HEK293 (cell line): Measurements from ENCODE around the gene THOC7.

Source experiments
- SALL2 ChIP-seq: fragments of 450-650 bp; formaldehyde crosslinking; IDR thresholded peaks from 2 replicates; pipeline ENCODE4 v1.5.0; 2017; ENCODE audit warnings: missing biosample characterization, mild to moderate bottlenecking, missing genetic modification characterization, borderline replicate concordance
- ZNF175 ChIP-seq: fragments of 450-650 bp; formaldehyde crosslinking; IDR thresholded peaks from 2 replicates; pipeline ENCODE4 v1.5.1; 2016; ENCODE audit warnings: missing biosample characterization, missing genetic modification characterization
- ZNF654 ChIP-seq: fragments of 450-650 bp; formaldehyde crosslinking; IDR thresholded peaks from 2 replicates; pipeline ENCODE4 v1.5.1; 2016; ENCODE audit warnings: low read depth, missing biosample characterization, missing genetic modification characterization
- ZNF785 ChIP-seq: fragments of 450-650 bp; formaldehyde crosslinking; IDR thresholded peaks from 2 replicates; pipeline ENCODE4 v1.5.1; 2016; ENCODE audit warnings: missing biosample characterization, missing genetic modification characterization
- TF ChIP-seq, protein P1 (sequence below): fragments of 450-650 bp; formaldehyde crosslinking; IDR thresholded peaks from 2 replicates; pipeline ENCODE4 v1.5.0; 2017; ENCODE audit warnings: missing biosample characterization, missing genetic modification characterization, borderline replicate concordance
- TF ChIP-seq, protein P2 (sequence below): fragments of 450-650 bp; formaldehyde crosslinking; IDR thresholded peaks from 2 replicates; pipeline ENCODE4 v1.5.1; 2016; ENCODE audit warnings: missing biosample characterization, missing genetic modification characterization
- TF ChIP-seq, protein P3 (sequence below): fragments of 450-650 bp; IDR thresholded peaks from 2 replicates; pipeline ENCODE4 v1.5.1; 2018; ENCODE audit warnings: missing biosample characterization, missing genetic modification characterization

DNA sequence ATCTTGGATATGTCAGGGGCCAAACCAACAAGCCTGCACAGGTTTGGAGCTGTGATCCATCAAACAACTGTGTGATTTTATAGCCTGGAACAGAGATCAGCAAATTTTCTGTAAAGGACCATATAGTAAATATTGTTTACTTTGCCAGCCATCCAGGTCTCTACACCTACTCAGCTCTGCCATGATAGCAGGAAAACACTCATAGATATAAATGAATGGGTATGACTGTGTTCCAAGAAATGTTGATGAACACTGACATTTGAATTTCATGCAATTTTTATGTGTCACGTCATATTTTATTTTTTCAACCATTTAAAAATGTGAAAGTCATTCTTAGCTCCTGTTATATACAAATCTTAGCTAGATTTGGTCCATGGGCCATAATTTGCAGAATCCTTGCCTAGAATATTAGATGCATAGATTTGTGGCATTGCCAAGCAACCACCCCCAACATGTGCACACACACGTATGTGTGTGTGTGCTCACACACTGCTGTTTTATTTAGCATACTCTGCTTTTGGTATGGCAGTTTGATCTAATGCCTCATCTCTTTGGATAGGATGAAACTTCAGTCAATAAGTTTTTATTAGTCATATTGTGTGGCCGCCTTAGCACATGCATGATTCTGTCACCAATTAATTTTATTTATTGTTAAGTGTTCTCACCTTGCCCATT is 6.5 kb upstream of the THOC7 start:
- TF ChIP-seq SALL2 (tag by site-specific recombination) (no peak), ZNF175 (no peak), ZNF785 (tag by site-specific recombination) (no peak), ZNF654 (tag by site-specific recombination) (no peak)
- TF ChIP-seq, protein P1, sequence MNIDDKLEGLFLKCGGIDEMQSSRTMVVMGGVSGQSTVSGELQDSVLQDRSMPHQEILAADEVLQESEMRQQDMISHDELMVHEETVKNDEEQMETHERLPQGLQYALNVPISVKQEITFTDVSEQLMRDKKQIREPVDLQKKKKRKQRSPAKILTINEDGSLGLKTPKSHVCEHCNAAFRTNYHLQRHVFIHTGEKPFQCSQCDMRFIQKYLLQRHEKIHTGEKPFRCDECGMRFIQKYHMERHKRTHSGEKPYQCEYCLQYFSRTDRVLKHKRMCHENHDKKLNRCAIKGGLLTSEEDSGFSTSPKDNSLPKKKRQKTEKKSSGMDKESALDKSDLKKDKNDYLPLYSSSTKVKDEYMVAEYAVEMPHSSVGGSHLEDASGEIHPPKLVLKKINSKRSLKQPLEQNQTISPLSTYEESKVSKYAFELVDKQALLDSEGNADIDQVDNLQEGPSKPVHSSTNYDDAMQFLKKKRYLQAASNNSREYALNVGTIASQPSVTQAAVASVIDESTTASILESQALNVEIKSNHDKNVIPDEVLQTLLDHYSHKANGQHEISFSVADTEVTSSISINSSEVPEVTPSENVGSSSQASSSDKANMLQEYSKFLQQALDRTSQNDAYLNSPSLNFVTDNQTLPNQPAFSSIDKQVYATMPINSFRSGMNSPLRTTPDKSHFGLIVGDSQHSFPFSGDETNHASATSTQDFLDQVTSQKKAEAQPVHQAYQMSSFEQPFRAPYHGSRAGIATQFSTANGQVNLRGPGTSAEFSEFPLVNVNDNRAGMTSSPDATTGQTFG (tag by site-specific recombination) = no peak
- TF ChIP-seq, protein P2, sequence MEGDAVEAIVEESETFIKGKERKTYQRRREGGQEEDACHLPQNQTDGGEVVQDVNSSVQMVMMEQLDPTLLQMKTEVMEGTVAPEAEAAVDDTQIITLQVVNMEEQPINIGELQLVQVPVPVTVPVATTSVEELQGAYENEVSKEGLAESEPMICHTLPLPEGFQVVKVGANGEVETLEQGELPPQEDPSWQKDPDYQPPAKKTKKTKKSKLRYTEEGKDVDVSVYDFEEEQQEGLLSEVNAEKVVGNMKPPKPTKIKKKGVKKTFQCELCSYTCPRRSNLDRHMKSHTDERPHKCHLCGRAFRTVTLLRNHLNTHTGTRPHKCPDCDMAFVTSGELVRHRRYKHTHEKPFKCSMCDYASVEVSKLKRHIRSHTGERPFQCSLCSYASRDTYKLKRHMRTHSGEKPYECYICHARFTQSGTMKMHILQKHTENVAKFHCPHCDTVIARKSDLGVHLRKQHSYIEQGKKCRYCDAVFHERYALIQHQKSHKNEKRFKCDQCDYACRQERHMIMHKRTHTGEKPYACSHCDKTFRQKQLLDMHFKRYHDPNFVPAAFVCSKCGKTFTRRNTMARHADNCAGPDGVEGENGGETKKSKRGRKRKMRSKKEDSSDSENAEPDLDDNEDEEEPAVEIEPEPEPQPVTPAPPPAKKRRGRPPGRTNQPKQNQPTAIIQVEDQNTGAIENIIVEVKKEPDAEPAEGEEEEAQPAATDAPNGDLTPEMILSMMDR (tag by site-specific recombination) = no peak
- TF ChIP-seq, protein P3, sequence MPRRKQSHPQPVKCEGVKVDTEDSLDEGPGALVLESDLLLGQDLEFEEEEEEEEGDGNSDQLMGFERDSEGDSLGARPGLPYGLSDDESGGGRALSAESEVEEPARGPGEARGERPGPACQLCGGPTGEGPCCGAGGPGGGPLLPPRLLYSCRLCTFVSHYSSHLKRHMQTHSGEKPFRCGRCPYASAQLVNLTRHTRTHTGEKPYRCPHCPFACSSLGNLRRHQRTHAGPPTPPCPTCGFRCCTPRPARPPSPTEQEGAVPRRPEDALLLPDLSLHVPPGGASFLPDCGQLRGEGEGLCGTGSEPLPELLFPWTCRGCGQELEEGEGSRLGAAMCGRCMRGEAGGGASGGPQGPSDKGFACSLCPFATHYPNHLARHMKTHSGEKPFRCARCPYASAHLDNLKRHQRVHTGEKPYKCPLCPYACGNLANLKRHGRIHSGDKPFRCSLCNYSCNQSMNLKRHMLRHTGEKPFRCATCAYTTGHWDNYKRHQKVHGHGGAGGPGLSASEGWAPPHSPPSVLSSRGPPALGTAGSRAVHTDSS (tag by site-specific recombination) = no peak
